H4 (cell line): ENCODE measurements around the gene ADRM1. TPM values are rescaled to one million over a fixed set of nuclear protein-coding genes. Genes with fewer than 3 reads are reported as not detected.

Experiments used
- DNase-seq: peaks from one replicate; pipeline ENCODE4 v3.0.0-alpha.2; 2015; ENCODE audit warnings: low spot score
- total RNA-seq: library from RNA; depleted of rRNA; stranded (reverse); fragments of >200 nt; shearing (Covaris generic); gene quantifications from 2 replicates; pipeline ENCODE4 v1.2.3, GENCODE V29; 2014

The ADRM1 gene
- total RNA-seq, 1 experiment from 2014 or later: 180 TPM

- DNase-seq: no peak
These were observed 5.2 kb upstream of the ADRM1 start for GRCh38 chr20:62297449-62298227.

GRCh38 chr20:62298577-62299249 is 4.1 kb upstream of the ADRM1 start:
- no peak for DNase-seq

- no peak for DNase-seq
These were observed 3.0 kb upstream of the ADRM1 start for GRCh38 chr20:62299666-62300236.

DNA sequence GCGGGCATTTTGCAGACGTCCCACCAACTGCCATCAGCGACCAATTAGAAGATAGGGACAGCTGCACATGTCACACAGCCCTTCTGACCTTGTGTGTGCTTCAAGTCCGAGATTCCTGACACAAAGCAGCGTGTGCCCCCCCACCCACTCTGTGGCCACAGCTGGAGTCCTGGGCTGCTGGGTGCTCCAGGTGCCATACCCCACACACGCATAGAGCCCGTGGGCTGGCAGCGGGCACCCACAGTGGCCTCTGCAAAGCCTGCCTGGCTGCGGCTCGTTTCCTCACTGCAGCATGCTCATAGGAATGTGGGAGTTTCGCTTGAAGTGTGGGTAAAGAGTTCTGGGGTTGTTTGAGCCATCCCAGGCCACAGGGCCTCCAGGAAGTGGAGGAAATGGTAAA is 2.5 kb upstream of the ADRM1 start:
- no peak for DNase-seq

DNA sequence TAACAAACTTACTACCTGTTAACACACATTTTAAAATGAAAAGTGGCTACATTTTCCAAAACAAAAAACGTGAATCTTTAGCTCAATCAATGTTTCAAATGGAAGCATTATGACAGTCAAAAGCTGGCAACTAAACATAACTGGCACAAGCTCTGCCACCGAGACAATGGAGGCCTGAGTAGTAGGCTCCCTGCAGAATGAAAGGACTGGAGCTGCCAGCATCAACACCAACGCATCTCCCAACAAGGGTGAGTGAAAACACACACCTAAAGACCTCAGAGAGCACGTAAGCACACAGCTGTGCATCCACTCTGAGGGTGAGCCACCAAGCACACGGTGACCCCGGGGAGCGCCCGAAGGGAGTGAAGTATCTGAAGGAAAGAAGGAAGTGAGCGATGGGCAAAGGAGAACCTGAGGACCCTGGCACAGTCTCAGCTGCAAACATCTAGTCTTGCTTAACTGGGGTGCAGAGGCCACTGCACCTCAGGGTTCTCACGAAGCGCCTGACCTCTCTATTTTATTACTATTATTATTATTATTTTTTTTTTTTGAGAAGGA is 1.6 kb upstream of the ADRM1 start:
- no peak for DNase-seq

DNA sequence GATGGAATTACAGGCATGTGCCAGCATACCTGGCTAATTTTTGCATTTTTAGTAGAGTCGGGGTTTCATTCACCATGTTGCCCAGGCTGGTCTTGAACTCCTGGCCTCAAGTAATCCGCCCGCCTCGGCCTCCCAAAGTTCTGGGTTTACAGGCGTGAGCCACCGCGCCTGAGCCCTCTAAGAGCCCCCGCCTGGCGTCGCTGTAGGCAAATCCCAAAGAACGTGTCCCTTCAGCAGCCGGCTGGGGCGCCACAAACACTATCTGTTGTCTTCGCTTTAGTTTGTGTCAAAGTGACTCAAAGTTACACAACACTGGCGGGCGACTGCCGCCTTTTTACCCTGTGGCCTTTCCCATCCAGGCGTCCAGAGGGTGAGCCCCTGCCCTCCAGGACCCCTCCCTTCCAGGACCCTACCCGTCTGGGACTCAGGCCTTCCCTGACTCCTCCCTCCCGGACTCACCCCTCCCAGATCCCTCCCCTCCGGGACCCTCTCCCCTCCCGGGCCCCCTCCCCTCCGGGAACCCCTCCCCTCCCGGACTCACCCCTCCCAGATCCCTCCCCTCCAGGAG is 940 bp upstream of the ADRM1 start:
- DNase-seq: peak; percentile 96

DNA sequence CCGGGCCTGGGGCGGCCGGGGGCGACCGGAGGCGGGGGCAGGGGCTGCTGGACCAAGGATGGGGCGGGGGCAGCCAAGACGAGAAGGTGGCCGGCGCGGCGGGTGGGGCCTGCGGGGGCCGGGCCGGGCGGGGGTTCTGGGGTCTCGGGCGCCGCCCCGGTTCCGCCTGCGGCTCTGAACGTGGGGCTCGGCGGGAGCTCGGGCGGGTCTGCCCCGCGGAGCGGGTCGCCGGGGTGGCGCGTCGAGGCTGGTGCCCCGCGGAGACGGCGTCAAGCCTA is 204 bp downstream of the ADRM1 start:
- no peak for DNase-seq

DNA sequence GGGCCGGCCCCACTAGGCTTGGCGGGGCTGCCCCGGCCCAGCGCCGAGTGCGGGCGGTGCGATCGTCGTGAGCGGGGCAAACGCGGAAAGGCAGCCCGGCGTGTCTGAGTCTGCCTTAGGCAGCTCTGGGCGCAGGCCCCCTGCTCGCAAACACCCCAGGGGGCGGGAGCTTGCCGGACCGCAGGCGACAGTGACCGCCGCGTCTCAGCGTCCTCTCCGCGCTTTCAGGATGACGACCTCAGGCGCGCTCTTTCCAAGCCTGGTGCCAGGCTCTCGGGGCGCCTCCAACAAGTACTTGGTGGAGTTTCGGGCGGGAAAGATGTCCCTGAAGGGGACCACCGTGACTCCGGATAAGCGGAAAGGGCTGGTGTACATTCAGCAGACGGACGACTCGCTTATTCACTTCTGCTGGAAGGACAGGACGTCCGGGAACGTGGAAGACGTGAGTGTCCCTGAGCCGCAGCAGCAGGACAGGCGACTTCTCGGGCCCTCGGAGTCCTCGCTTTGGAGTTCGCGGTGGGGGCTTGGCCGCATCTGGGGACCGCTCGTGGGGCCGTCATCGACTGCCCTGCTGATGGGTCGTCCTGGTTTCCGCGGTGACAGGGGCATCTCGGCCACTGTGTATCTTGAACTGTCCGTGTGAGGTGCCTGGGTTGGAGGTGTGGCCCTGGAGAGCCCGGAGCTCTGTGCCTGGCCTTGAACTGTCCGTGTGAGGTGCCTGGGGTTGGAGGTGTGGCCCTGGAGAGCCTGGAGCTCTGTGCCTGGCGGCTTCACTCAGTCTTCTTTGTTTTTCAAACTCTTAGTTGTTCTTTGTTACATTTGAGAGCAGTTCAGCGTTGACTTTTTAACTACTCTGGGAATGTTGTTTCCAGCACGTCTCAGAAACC is 786 bp downstream of the ADRM1 start:
- DNase-seq: no peak

DNA sequence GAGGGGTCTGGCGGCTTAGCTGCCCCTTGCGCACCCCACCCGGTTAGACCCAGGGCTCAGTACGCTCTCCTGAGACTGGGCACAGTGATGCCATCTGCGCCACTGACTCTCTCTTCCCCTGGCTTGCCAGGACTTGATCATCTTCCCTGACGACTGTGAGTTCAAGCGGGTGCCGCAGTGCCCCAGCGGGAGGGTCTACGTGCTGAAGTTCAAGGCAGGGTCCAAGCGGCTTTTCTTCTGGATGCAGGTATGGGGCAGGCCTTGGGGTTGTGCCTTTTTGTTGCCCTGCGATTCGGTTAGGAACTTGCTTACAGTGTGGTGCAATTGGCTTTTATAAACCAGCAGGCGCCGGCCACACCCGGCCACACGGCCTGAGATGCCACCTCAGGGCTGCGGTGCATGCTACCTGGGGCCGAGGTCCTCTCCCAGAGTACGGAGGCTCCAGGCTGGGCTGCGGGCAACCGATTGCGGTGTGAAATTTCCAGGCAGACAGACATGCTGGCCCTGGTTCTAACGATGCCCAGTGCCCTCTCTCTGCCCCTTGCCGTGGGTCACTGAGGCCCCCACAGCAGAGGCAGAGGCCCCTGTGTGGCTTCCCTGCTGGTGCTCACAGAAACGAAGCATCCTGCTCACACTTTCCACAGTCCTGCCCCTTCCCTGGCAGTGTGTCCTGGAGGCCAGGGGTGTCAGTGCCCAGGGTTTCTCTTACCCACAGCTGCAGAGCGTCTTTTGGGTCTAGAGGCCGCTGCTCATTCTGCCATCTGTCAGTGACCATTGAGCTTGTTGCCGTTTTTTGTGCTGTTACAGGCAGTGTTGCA is 1.7 kb downstream of the ADRM1 start:
- no peak for DNase-seq

- peak; percentile 28 for DNase-seq
These were observed 2.5 kb downstream of the ADRM1 start for GRCh38 chr20:62305149-62305764.

GRCh38 chr20:62305765-62306413 is 3.1 kb downstream of the ADRM1 start:
- no peak for DNase-seq

GRCh38 chr20:62306414-62307187 is 3.8 kb downstream of the ADRM1 start:
- DNase-seq: no peak

DNA sequence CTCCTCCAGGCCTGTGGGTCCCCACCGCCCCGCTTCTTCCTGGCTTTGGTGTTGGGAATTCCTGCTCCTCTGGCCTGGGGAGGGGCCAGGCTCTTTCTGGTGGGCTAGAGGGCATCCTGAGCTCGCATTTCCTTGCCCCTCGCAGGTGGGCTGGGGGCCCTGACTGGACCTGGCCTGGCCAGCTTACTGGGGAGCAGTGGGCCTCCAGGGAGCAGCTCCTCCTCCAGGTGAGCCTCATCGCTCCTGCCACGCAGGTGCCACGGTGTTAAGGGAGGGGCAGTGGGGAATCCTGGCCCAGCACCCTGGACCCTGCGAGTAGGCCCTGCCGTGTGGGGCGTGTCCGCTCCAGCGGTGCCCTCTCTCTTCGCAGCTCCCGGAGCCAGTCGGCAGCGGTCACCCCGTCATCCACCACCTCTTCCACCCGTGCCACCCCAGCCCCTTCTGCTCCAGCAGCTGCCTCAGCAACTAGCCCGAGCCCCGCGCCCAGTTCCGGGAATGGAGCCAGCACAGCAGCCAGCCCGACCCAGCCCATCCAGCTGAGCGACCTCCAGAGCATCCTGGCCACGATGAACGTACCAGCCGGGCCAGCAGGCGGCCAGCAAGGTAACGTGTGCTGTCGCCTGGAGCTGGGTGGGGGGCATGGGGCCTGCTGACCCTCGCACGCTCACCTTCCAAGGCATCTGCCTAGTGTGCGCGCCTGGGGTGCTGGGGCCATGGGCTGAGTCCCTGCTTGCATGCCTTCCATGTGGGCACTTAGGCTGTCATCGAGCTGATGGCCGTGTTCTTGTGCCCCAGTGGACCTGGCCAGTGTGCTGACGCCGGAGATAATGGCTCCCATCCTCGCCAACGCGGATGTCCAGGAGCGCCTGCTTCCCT is 4.7 kb downstream of the ADRM1 start:
- no peak for DNase-seq

DNA sequence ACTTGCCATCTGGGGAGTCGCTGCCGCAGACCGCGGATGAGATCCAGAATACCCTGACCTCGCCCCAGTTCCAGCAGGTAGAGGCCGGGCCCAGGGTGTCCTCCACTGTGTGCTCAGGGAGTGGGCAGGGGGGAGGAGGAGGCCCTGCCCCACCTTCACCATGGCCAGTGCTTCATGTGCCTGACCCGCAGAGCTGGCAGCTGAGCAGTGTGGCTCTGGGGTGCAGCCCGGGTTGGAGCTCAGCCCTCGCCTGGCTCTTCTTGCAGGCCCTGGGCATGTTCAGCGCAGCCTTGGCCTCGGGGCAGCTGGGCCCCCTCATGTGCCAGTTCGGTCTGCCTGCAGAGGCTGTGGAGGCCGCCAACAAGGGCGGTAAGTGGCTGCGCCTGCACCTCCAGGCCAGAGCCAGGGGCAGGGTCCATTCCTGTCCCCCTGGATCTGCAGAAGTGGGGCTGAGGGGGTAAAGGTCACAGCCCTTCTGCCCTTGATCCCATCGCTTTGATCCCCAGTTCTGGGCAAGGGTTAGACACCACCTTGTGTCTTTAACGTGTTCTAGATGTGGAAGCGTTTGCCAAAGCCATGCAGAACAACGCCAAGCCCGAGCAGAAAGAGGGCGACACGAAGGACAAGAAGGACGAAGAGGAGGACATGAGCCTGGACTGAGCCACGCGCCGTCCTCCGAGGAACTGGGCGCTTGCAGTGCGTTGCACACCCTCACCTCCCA is 5.5 kb downstream of the ADRM1 start:
- no peak for DNase-seq

GRCh38 chr20:62309198-62309944 is 6.6 kb downstream of the ADRM1 start:
- no peak for DNase-seq

- no peak for DNase-seq
These were observed 7.4 kb downstream of the ADRM1 start for GRCh38 chr20:62309947-62310756.
